Activated T-helper 9 cell treated with anti-CD3 and anti-CD28 coated beads, Interleukin-2, amount 50 U/mL, for 16 hours (primary cell): ENCODE data around the gene ATP5ME.
"Not testable (repeated sequence)": the region's sequence is repeated elsewhere in the genome, so short reads cannot be mapped to it uniquely, and the experiment has no call there.

Source experiments
- DNase-seq: peaks from one replicate; pipeline ENCODE4 v3.0.0-alpha.2; 2020; ENCODE audit warnings: low read depth

Gene ATP5ME, protein sequence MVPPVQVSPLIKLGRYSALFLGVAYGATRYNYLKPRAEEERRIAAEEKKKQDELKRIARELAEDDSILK

DNA sequence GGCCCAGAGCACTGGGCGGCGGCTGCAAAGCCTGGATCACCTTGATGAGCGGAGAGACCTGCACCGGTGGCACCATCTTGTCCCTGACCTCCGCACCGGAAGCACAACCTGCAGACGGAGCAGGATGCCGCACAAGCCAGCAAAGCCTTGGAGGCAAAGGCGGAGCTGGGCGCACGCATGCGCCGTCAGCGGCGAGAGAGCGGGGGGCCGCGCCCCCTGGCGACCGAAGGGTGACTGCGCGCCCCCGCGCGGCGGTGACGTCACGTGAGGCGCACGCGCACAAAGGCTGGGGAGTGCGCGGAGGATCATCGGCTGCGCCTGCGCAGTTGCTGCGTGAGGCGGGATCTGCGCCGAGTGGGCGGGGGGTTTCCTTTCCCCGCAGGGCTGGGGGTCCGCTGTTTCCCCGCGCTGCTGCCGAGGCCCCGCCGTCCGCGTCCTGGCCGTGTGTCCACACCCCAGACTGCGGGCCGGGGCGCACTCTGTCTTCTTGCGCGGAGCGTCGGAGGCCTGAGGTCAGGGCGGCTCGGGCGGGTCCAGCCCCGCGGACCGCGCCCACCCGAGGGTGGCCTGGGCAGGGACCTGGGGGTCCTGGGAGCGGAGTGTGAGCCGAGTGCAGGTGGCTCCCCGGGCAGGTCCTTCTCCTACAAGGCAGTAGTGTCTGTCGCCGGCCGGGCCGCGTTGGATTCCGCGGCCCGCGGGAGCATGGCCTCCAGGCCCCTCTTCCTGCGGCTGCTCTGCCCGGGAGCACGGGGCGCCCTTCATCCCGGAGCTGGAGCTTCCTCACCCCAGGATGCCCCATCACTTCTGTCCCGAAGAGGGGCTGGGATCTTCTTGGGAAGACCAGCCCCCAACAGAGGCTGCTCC is at the start of gene ATP5ME, which contains the start of gene MYL5:
Gene ATP5ME, minus strand, starts transcription at position 105 of the 864 bp plus-strand sequence. Its CDS starts 29 bp downstream, at position 76.
Gene MYL5, plus strand, starts transcription at position 371 of the 864 bp plus-strand sequence. CDS start 3,485 bp downstream, outside the sequence.
- DNase-seq: peak; percentile 96

DNA sequence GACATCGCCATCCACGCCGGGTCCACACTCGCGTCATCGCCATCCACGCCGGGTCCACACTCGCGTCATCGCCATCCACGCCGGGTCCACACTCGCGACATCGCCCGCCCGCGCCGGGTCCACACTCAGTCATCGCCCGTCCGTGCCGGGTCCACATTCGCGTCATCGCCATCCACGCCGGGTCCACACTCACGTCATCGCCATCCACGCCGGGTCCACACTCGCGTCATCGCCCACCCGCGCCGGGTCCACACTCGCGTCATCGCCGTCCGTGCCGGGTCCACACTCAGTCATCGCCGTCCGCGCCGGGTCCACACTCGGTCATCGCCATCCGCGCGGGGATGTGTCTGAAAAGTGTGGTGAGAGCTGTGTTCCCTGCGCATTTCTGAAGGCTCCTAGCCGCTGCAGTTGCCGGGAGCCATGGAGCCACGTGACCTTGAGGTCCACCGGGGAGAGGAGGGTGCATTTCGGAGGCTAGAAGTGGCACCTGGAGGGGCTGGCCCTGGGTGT is 48.8 kb upstream of the ATP5ME start:
- no peak for DNase-seq

DNA sequence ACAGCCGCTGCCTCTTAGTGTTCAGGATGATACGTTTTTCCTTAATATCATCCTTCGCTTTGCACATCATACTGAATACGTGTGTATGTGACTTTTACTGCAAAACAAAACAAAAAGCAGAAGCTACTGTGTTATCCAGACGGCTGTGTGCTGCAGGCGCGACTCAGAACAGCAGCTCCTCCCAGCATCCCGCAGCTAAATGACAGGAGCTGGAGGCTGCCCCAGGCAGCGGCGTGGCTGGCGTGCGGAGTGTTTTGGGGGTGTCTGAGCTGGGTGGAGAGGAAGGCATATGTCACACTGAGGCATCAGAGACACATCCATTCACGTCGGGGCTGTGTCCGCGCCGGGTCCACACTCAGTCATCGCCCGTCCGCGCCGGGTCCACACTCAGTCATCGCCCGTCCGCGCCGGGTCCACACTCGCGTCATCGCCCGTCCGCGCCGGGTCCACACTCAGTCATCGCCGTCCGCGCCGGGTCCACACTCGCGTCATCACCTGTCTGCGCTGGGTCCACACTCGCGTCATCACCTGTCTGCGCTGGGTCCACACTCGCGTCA is 48.2 kb upstream of the ATP5ME start:
- no peak for DNase-seq

DNA sequence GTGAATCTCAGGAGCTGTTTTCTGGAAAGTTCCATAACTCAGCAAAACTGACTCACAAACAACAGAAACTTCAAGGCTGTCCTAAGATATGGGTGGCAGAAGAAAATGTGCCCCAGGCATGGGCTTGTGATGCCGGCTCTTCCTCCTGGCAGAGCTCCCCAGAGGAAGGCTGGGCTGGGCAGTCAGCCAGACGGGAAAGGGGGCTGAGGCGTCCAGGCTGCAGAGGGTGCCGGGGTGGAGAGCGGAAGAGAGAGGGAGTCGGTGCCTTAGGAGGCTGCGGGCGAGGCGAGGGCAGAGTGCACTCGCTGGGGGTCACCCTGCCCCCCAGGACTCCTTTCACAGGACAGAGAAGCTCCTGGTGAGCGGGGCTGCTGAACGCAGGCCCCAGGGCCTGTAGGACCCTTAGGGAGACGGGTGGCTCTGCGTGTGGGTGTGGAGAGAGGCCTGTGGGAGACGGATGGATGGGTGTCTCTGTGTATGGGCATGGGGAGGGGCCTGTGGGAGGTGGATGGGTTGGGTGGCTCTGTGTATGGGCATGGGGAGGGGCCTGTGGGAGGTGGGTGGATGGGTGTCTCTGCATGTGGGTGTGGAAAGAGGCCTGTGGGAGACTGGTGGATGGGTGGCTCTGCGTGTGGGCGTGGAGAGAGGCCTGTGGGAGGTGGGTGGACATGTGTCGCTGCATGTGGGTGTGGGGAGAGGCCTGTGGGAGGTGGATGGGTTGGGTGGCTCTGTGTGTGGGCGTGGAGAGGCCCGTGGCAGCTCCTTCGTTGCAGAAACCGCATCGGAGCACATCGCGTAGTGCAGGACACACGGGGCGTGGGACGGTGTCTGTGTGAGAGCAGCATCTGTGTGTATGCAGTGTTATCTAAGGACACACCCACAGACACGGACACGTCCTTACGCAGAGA is 47.4 kb upstream of the ATP5ME start:
- no peak for DNase-seq

DNA sequence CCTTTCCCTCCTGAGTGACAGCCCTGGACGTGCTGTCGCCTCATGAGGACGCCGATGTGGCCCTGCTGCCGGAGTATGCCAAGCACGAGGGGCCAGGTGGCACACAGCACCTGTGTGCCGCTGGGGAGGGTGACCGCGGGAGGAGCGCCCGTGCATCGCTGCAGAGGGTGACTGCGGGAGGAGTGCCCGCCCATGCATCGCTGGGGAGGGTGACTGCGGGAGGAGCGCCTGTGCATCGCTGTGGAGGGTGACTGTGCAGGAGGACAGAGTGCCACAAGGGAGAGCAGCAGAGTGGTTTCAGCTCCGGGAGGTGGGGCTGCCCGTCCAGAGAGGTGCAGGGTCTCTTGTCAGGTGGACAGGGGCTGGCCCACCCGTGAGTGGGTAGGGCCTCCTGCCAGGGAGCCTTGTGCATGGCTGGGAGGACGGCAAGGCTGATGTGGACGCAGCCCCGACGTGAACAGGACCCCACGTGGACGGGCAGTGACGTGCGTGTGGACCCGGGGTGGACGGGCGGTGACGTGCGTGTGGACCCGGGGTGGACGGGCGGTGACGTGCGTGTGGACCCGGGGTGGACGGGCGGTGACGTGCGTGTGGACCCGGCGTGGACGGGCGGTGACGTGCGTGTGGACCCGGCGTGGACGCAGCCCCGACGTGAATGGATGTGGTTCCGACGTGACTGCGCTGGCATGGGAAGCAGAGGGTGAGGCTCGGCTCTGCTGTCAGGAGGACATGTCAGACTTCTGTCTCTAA is 46.2 kb upstream of the ATP5ME start:
- no peak for DNase-seq

GRCh38 chr4:718460-718859 is 44.4 kb upstream of the ATP5ME start:
- DNase-seq: no peak

- no peak for DNase-seq
Observed at GRCh38 chr4:717601-718320, 43.7 kb upstream of the ATP5ME start.

GRCh38 chr4:714087-714486 is 40.0 kb upstream of the ATP5ME start:
- DNase-seq: no peak

GRCh38 chr4:712916-713632 is 39.0 kb upstream of the ATP5ME start:
- DNase-seq: no peak

- DNase-seq: no peak
Observed at GRCh38 chr4:712093-712492, 38.0 kb upstream of the ATP5ME start.

DNA sequence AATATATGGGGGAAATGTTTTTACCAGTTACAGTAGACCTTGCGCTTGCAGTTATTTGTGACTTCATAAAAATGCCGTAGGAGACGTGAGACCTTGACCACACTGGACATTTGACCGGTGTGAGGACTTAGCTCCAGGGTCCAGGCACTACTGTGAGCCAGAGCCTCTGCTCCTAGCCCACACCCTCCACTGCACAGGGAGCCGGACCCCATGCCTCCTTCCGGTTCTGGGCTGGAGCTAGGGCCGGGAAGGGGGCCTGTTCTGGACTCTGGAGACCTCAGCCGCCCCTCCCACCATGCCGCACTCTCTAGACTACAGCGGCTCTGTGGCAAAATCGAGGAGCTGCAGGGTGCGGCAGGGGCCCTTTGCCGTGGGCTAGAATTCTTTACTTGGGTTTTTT is 36.8 kb upstream of the ATP5ME start:
- DNase-seq: no peak

DNA sequence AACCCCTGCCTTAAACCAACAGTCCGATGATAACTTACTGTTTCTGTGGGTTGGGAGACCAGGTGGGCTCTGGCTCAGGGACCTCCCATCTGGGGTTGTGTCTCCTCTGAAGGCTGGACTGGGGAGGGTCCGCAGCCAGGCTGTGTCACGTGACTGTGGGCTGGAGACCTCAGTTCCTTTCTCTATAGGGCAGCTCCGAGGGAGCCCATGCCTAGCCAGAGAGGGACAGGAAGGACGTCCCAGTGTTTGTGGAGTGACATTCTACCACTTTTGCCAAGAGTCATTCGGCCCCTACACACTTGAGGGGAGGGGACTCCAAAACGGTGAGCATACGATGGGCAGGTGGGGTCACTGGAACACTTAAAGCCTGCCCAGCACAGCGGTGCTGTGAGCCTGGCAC is 36.0 kb upstream of the ATP5ME start:
- no peak for DNase-seq

- no peak for DNase-seq
Observed at GRCh38 chr4:709348-709747, 35.3 kb upstream of the ATP5ME start.

DNA sequence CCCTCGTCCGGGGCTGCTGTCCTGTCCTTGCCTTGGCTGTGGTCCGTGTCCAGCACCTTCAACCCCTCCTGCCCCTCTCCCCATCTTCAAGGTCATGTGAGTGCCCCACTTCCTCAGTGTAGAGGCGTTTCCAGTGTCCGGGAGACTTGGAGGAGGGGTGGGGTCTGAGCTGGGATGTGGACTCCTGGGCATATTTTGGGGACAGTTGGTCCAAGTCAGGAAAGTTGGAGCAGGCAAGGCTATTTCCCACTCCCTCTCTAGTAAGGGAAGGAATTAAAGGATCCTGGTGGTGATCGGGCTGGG is 34.5 kb upstream of the ATP5ME start:
- DNase-seq: no peak

- DNase-seq: no peak
Observed at GRCh38 chr4:707929-708630, 34.0 kb upstream of the ATP5ME start.

GRCh38 chr4:706834-707598 is 32.9 kb upstream of the ATP5ME start:
- no peak for DNase-seq

GRCh38 chr4:706083-706633 is 32.1 kb upstream of the ATP5ME start:
- DNase-seq: not testable (repeated sequence)

- DNase-seq: peak; percentile 96
Observed at GRCh38 chr4:705278-706082, 31.4 kb upstream of the ATP5ME start, which contains the start of gene PCGF3. PCGF3 (plus strand) TSS chr4:705832; CDS start chr4:733681, 27,849 bp downstream.
